GM18498 (cell line): ENCODE results near the gene PARP1.
A peak's percentile ranks its signal among the peaks of the same experiment; 100 is the strongest.

Experiments
- ATAC-seq: cut with Tn5 transposase; IDR thresholded peaks from one replicate; pipeline ENCODE4 v1.9.1; 2021; ENCODE audit warnings: mild to moderate bottlenecking, moderate library complexity; ENCODE audit not compliant: unreplicated experiment

The PARP1 gene

GRCh38 chr1:226384040-226384439 lies 23.9 kb downstream of the PARP1 start:
- no peak for ATAC-seq

- ATAC-seq: no peak
These were observed 25.9 kb downstream of the PARP1 start for GRCh38 chr1:226382030-226382429.

- ATAC-seq: no peak
These were observed 26.5 kb downstream of the PARP1 start for GRCh38 chr1:226381226-226381998.

GRCh38 chr1:226378071-226378470 lies 29.8 kb downstream of the PARP1 start:
- ATAC-seq: no peak

- ATAC-seq: no peak
These were observed 31.6 kb downstream of the PARP1 start for GRCh38 chr1:226376300-226376699.

- ATAC-seq: no peak
These were observed 34.5 kb downstream of the PARP1 start for GRCh38 chr1:226373376-226373775.

- no peak for ATAC-seq
These were observed 35.0 kb downstream of the PARP1 start for GRCh38 chr1:226372885-226373284.

GRCh38 chr1:226371866-226372490 lies 35.9 kb downstream of the PARP1 start:
- no peak for ATAC-seq

GRCh38 chr1:226371027-226371694 lies 36.7 kb downstream of the PARP1 start:
- no peak for ATAC-seq

- peak; percentile 79 for ATAC-seq
These were observed 37.6 kb downstream of the PARP1 start for GRCh38 chr1:226370144-226370923.

- no peak for ATAC-seq
These were observed 38.8 kb downstream of the PARP1 start for GRCh38 chr1:226369110-226369509.

- no peak for ATAC-seq
These were observed 41.6 kb downstream of the PARP1 start for GRCh38 chr1:226366290-226366689.

GRCh38 chr1:226365831-226366231 lies 42.1 kb downstream of the PARP1 start:
- no peak for ATAC-seq

- no peak for ATAC-seq
These were observed 42.9 kb downstream of the PARP1 start for GRCh38 chr1:226364901-226365565.

GRCh38 chr1:226364514-226364899 lies 43.4 kb downstream of the PARP1 start:
- ATAC-seq: no peak

- no peak for ATAC-seq
These were observed 43.9 kb downstream of the PARP1 start for GRCh38 chr1:226363801-226364513.

- ATAC-seq: no peak
These were observed 44.9 kb downstream of the PARP1 start for GRCh38 chr1:226362891-226363447.

GRCh38 chr1:226362361-226362760 lies 45.5 kb downstream of the PARP1 start:
- ATAC-seq: no peak

GRCh38 chr1:226360106-226360746 lies 47.7 kb downstream of the PARP1 start:
- ATAC-seq: peak; percentile 55
